Measurements from ENCODE around the gene KIAA0825.

The KIAA0825 gene

GRCh38 chr5:94422812-94423211, 195.6 kb downstream of the KIAA0825 start:
- peak; percentile 88 for DNase-seq (ENCODE audit: low spot score)
- TF ChIP-seq CTCF (conservative IDR thresholded peaks at IDR 0.05; ENCODE audit: low read depth), result no peak
- no peak overlapping the region for H3K27ac ChIP-seq
- CTCF ChIA-PET, result interaction anchor here (0.7 to 0.9 kb wide), 2 partner anchors 315 to 1191 kb away, joined by 3 to 4 read pairs; no protein-coding TSS in a partner anchor
- POLR2A ChIA-PET (ENCODE audit: low non-redundant PET), result no interaction called here

GRCh38 chr5:94420885-94421284, 197.5 kb downstream of the KIAA0825 start:
- no peak for DNase-seq (ENCODE audit: low spot score)
- POLR2A ChIA-PET (ENCODE audit: low non-redundant PET), result no interaction called here
- no peak overlapping the region for H3K27ac ChIP-seq
- TF ChIP-seq CTCF (conservative IDR thresholded peaks at IDR 0.05; ENCODE audit: low read depth), result no peak
- CTCF ChIA-PET, result interaction anchor here (0.6 kb wide), 1 partner anchor 98 kb away, joined by 3 read pairs; no protein-coding TSS in a partner anchor

- H3K27ac ChIP-seq, result no peak overlapping the region
- DNase-seq (ENCODE audit: low spot score), result no peak
- TF ChIP-seq CTCF (conservative IDR thresholded peaks at IDR 0.05; ENCODE audit: low read depth), result no peak
- ChIA-PET CTCF (interaction anchor here (0.7 kb wide), 1 partner anchor 22 kb away, joined by 3 read pairs; no protein-coding TSS in a partner anchor), POLR2A (ENCODE audit: low non-redundant PET) (no interaction called here)
These were observed 202.6 kb downstream of the KIAA0825 start for GRCh38 chr5:94415798-94416197.

GRCh38 chr5:94409440-94409839, 209.0 kb downstream of the KIAA0825 start:
- no peak for DNase-seq (ENCODE audit: low spot score)
- no peak overlapping the region for H3K27ac ChIP-seq
- ChIA-PET CTCF (interaction anchor here (0.5 kb wide), 1 partner anchor 441 kb away, joined by 3 read pairs; no protein-coding TSS in a partner anchor), POLR2A (ENCODE audit: low non-redundant PET) (no interaction called here)
- no peak for TF ChIP-seq CTCF (conservative IDR thresholded peaks at IDR 0.05; ENCODE audit: low read depth)

- H3K27ac ChIP-seq, result no peak overlapping the region
- ChIA-PET POLR2A (ENCODE audit: low non-redundant PET) (no interaction called here), CTCF (interaction anchor here (0.6 kb wide), 1 partner anchor 517 kb away, joined by 4 read pairs; no protein-coding TSS in a partner anchor)
- TF ChIP-seq CTCF (conservative IDR thresholded peaks at IDR 0.05; ENCODE audit: low read depth), result no peak
- peak; percentile 14 for DNase-seq (ENCODE audit: low spot score)
These were observed 211.4 kb downstream of the KIAA0825 start for GRCh38 chr5:94407023-94407422.

GRCh38 chr5:94403483-94403882, 214.9 kb downstream of the KIAA0825 start:
- ChIA-PET POLR2A (ENCODE audit: low non-redundant PET) (no interaction called here), CTCF (no interaction called here)
- DNase-seq (ENCODE audit: low spot score), result no peak
- no peak for TF ChIP-seq CTCF (conservative IDR thresholded peaks at IDR 0.05; ENCODE audit: low read depth)
- no peak overlapping the region for H3K27ac ChIP-seq

Data from RWPE1 (cell line).